C1 segment of cervical spinal cord (tissue), 14 donors: ENCODE data around the gene AFAP1L2.
"Not testable (repeated sequence)": the region's sequence is repeated elsewhere in the genome, so short reads cannot be mapped to it uniquely, and the experiment has no call there.

Experiments
- DNase-seq, 14 donors: peaks; one replicate each; lab custom pipeline; 2025; lab: John Stamatoyannopoulos, UW

Gene AFAP1L2

GRCh38 chr10:114335614-114336013 lies 68.7 kb downstream of the AFAP1L2 start:
- no peak for DNase-seq

DNA sequence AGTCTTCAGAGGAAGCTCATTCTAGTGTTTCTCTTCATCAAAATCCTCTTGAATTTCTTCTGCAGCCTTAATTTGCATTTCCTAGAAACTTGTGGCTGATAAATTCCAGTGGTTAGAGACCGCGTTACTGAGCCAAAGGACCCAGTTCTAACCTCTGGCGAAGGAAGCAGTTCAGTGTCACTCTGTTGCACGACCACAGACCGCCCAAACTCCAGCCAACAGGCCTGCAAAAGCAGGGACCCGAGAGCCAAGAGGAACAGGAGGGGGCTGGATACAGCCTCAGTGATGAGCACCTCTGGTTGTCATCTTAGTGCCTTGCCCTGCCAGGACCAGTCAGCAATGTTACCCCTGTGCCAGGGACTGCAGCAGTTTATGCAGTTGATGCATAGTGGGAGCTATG lies 70.0 kb downstream of the AFAP1L2 start:
- no peak for DNase-seq

- not testable (repeated sequence) for DNase-seq
These were observed 70.9 kb downstream of the AFAP1L2 start for GRCh38 chr10:114333441-114333840.

DNA sequence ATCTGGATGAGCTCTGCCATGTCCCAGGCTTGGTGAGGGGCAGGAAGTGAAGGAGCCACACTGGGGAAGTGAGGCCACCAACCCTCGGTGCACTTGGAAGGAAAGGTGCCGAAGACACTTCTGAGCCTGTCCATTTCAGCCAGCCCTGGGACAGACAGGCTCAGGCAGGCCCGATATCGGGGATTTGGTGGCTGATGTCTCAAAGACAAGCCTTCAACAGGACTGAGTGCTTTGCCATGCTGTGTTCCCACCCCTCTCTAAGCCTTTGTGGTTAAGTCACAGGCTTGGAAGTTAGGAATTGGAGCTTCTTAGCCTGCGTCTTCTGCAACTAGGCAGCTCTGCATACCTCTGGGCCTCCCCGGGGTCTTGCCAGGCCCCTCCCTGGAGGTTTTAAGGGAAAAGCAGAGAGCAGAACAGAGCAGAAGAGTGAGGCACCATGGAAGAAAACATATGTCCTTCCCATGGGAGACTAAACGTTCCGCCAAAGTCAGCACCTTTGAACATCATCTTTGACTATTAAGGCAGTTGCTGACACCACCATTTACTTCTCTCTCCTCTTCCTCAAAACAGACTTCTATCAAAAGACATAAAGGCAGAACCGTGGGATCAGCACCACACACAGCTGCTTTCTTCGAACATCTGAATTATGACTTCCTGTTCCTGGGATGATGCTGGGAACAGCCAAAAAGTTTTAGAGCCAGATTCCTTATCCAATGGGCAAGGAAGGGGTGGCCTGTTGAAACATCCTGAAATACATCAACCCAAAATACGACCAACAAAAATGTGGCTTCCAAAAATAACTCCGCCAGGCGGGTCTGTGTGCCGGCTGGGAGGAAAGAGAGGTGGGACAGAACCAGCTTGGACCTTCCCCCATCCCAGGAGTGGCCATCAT lies 71.8 kb downstream of the AFAP1L2 start:
- no peak for DNase-seq

GRCh38 chr10:114329634-114330365 lies 74.5 kb downstream of the AFAP1L2 start:
- DNase-seq, result no peak

DNA sequence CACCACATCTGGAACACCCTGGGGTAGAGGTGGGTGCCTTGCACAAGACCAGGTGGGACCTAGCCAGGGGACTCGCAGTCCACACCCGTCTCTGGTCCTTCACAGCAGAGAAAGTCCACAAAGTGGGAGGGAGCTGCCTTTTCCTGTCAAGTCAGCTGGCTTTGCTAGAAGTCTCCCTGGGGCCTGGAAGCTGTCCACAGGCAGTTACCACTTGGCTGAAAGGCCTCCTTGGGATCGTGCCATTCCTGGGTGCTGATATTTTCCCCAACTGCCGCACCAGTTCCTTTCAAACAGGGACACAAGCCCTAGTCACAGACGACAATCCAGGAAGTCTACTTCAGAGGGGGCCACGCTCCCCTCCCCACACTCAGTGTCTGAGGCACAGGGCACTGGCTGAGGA lies 75.4 kb downstream of the AFAP1L2 start:
- DNase-seq, result peak in 10 of 14 donors; percentile 7 to 66 (median 42)

DNA sequence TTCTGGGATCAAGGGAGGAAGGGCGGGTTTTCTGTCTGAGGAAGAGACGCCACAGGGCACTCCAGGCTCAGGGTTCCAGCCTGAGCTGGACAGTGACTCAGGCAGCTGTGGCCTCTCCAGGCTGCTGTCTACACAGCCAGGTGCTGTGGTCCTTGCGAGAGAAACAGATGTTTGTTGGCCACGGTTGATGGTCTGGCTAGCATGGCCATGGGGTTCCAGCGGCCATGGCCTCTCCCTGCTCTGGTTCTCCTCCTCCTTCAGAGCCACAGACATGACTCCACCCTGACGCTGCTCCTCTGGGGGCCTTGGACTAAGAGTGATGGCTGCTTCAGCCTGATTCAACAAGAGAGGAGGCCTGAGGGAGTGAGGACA lies 75.9 kb downstream of the AFAP1L2 start:
- no peak for DNase-seq

GRCh38 chr10:114327537-114328440 lies 76.5 kb downstream of the AFAP1L2 start:
- DNase-seq, result no peak

GRCh38 chr10:114326795-114327194 lies 77.5 kb downstream of the AFAP1L2 start:
- no peak for DNase-seq

DNA sequence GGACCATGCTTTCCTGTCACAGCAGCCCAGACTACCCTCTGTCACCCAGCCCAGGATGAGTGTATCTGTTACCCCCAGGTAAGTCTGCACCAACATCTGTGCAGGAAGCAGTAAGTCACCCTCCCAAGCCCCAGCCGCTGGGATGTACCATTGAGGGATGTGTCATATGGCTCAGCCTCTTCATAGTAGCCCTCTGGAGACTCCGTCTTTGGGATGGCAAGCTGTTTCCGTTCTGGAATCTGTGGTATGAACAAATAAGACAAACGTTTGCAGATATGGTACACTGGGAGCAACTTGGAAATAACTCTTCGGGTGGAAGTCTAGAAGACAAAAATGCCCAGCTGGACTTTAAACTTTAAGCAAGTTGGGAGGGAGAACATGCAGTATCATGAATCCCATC lies 81.3 kb downstream of the AFAP1L2 start:
- DNase-seq, result no peak

GRCh38 chr10:114322344-114322743 lies 82.0 kb downstream of the AFAP1L2 start:
- no peak for DNase-seq

- DNase-seq, result no peak
These were observed 83.8 kb downstream of the AFAP1L2 start for GRCh38 chr10:114320249-114321116.

GRCh38 chr10:114319406-114320248 lies 84.7 kb downstream of the AFAP1L2 start:
- no peak for DNase-seq

DNA sequence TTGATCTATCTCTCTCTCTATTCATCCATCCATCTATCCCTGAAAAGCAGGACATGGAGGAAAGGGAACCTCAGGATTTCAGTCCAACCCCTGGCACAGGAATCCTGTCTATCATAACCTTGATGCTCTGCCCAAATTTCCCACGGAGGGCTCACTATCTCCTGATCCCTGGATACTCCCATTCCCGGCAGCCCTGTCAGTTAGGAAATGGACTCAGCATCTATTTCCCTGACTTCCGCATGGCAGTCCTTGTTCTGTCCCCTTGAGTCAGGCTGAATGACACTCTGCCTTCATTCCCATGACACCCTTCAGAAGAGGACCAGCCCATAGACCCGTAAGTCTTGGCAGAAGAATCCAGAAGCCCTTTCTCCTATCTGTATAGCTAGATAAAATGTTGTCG lies 87.6 kb downstream of the AFAP1L2 start:
- DNase-seq, result no peak

GRCh38 chr10:114315566-114316420 lies 88.5 kb downstream of the AFAP1L2 start:
- no peak for DNase-seq

DNA sequence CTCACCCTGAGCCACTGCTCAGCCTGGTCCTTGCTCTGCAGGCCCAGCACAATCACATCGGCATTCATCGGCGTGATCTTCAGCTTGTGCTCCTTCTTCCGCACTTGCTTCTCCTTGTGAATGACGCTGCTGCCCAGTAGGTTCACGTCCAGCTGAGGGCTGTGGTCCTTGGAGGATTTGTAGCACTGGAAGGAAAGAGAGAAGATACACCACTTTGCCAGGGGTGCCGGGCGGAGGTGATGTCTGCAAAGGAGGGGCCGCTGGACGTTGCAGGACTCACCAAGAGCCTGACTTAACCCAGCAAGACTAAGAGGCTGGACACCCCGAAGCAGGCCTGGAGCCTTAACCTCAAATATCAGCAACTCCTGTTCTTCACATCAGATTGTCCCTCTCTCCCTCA lies 90.4 kb downstream of the AFAP1L2 start:
- DNase-seq, result no peak

DNA sequence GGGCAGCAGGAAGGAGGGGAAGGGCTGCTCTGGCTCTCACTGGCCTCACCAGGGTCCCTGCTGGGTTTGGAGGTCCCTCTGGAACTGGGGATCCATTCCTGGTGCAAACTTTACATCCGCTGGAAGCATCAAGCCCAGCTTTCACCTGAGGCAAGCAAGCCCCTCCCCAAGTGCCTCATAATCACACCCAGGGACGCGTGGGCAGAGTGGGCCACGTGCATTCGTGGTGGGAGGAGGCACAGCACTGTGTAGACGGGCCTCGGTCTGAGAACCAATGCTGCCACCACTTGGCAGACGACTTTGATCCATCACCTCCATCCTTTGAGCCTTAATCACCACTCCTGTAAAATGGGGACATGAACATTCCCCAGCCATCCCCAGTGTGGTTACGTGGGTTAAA lies 91.2 kb downstream of the AFAP1L2 start:
- no peak for DNase-seq

DNA sequence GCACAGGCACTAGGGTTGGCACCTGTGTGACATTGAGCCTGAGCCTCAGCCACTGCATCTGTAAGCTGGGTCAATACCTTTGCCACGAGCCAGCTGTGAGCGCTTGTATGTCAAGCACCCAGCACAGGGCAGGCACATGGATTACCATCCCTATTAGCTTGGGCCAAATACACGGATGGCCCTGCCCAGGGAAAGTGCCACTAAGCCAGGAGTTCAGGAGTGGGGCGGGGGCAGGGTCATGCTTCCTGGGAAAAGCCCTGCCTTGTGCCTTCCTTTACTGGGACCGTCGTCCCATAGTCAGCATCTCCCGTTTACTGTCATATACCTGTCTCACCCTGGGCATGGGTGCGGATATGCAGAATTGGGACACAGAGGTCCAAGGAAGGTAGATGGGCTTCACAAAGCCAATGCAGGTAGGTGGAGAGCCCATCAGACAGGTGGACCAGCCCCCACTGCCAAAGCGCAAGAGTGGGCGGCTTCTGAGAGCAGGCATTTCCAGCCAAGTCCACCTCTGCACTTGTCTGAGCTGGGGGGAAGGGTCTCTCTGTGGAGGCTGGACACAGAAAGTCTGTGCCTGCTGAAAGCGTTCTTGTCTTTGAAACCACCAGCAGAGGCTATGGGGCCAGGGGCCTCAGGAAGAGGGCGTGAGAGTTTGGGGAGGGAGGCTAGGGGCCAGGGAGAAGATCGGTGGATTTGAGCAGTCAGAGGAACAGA lies 92.6 kb downstream of the AFAP1L2 start:
- no peak for DNase-seq
